GM12874 (cell line): ENCODE results near the gene UQCRC1.

Experiments
- TF ChIP-seq, protein P1 (sequence below): IDR thresholded peaks from 2 replicates; pipeline ENCODE4 v1.5.1; 2011; ENCODE audit warnings: low read depth, mild to moderate bottlenecking, control low read depth, low read length, moderate library complexity; ENCODE audit not compliant: insufficient read depth

The UQCRC1 gene

DNA sequence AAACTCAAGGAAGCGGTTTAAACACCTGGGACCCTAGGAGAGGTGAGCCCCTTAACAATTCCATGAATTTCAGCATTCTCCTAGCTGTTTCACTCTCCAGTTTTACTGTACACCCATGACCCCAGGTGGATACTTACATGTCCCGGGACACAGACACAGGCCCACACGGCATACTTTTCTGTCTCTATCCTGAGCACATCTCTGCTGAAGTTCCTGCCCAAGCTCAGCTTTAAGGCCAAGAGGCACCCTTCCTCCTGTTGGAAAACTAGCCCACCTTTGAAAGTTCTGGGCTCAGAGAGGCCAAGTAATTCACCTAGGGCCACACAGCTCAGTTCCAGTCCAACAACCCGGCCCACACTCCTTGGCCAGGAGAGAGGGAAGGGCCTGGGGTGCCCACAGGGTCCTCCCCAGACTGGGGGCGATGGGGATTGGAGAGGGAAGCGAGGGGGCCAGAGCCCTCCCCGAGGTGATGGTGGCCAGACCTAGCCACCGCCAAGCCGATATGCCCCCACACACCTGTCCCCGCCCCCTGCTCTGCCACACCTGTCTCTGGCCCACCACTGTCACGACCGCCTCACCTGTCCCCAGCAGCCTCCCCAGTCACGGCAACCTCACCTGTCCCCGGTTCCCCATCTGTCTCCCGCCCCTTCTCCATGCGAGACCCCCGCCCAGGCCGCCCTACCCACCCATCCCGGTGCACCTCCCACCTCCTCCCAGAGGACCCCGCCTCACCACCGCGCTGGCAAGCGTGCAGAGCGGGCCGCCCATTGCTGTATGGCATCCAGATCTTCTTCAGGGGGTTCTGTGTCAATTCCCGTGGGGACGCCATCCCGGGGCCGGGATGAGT, 53.3 kb downstream of the UQCRC1 start:
- TF ChIP-seq, protein P1, sequence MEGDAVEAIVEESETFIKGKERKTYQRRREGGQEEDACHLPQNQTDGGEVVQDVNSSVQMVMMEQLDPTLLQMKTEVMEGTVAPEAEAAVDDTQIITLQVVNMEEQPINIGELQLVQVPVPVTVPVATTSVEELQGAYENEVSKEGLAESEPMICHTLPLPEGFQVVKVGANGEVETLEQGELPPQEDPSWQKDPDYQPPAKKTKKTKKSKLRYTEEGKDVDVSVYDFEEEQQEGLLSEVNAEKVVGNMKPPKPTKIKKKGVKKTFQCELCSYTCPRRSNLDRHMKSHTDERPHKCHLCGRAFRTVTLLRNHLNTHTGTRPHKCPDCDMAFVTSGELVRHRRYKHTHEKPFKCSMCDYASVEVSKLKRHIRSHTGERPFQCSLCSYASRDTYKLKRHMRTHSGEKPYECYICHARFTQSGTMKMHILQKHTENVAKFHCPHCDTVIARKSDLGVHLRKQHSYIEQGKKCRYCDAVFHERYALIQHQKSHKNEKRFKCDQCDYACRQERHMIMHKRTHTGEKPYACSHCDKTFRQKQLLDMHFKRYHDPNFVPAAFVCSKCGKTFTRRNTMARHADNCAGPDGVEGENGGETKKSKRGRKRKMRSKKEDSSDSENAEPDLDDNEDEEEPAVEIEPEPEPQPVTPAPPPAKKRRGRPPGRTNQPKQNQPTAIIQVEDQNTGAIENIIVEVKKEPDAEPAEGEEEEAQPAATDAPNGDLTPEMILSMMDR = no peak

DNA sequence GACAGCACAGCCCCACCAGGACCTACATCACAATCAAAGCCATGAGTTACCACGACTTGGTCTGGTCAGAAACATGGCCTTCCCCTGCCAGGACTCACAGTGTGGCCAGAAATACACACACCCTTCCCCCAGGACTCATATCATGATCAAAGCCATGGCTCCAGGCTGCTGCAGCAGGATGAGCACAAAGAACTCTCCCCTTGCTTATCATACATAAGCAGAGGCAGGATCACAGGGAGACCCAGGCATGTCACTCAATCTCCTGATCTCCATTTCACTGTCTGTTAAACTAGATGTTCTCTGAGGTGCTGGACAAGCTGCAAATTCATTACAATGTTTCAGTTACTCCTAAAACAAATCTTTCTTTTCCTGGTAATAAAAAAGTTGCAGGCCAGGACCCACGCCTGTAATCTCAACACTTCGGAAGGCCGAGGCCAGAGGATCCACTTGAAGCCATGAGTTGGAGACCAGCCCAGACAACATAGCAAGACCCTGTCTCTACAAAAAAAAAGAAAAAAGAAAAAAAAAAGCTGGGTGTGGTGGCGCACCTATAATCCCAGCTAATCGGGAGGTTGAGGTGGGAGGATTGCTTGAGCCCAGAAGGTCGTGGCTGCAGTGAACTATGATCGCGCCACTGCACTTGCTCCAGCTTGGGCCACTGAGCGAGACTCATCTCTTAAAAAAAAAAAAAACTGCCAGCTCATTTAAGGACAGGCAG, 54.1 kb downstream of the UQCRC1 start:
- TF ChIP-seq, protein P1 = no peak

DNA sequence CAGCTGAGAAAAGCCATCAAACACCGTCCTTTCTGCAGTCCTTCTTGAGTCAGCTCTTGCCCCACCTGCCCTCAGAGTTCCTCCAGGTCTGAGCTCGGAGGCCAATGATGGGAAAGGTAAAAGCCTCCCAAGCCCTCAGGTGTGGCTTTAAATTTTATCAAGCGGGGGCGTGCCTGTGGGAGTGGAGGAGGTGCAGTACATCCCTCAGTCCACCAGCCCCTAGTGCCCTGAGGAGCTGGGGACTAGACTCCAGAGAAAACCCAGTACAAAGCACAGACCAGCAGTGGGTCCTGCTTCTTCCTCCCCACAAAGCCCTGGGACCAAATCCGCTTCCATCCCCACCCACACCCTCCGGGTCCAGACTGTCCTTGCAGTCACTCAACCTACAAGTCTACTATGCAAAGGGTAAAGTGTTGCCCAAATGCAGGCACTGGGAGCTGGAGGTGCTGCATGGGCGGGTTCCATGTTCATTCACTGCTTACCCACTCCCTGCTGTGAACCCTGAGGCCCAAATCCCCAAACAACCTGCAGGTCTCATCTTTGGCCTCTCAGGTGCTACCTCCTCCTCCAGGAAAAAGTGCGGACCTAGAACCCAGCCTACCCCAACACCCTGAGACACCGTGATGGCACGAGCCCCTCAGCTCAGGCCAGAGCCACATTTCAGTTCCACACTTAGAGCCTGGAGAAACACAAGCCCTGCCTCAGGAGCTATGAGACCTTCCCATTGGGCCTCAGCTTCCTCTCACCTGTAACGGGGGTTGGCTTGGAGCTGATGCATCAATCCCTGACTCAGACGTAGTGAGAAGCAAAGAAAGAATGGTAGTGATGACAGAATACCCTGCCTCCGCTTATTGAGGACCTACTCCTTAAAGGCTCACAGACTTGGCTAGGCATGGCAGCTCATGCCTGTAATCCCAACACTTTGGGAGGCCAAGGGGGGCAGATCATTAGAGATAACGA, 55.3 kb downstream of the UQCRC1 start:
- TF ChIP-seq, protein P1 = no peak

DNA sequence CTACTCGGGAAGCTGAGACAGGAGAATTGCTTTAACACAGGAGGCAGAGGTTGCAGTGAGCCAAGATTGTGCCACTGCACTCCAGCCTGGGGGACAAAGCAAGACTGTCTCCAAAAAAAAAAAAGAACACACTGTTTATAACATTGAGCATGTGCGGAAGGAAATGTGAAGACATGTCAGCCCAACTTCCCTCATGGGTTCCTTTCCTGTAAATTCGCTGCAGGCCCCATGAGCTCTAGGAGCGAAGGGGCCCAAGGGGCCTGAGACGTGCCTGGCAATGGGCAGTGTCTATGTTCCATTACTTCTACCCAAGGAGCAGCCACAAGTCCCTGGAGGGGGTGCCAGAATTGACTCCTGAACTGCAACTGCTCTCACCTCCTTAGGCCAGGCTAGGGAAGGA, 56.1 kb downstream of the UQCRC1 start:
- TF ChIP-seq, protein P1 = no peak

DNA sequence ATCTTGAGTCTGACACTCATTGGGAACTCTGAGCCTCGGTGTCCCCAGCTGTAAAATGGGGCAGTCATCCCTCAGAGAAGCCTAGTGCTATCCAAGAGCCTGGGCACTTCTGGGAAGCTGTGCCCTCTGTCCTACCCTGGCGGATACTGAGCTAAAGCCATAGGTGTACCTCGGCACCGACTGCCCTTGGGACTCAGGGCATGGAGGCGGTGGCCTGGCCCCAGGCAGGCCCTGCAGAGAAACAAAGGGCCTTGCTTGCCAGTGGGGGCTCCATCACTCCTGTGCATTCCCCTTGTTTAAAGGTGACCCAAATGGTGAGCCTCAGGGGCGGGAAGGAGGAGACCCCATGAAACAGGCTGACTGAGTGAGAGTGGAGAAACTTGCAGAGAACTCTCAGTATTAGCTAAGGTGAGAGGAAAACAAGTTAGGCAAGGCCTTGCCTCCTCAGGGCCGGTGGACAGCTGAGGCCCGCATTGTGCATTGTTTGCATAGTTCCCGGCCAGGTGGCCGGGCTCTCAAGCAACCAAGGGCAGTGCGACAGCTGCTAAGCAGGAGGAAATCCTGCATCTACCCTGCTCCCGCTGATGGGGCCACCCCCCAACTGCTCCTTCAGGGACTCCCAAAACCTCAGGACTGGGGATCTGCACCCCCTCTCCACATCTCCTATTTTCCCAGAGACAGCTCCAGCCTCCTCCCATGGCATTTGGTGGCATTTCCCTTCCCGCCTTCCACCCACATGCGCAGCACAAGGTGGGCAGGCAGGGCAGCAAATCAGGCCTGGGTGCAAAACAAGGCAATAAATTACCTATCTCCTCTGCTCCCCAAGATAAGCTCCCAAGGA, 57.1 kb downstream of the UQCRC1 start:
- TF ChIP-seq, protein P1 = no peak
